GM18505 (cell line): Measurements from ENCODE around the gene PRLR.

Source experiments
- ATAC-seq: cut with Tn5 transposase; IDR thresholded peaks from one replicate; pipeline ENCODE4 v1.9.1; 2021; ENCODE audit not compliant: unreplicated experiment
- POLR2A ChIP-seq: IDR thresholded peaks from 4 replicates; pipeline ENCODE4 v1.6.1; 2011; ENCODE audit warnings: borderline replicate concordance; ENCODE audit not compliant: insufficient read depth, insufficient read length; ENCODE audit errors: extremely low read depth

The PRLR gene

GRCh38 chr5:35223787-35224395 lies 6.4 kb downstream of the PRLR start:
- TF ChIP-seq POLR2A = no peak
- ATAC-seq = no peak

DNA sequence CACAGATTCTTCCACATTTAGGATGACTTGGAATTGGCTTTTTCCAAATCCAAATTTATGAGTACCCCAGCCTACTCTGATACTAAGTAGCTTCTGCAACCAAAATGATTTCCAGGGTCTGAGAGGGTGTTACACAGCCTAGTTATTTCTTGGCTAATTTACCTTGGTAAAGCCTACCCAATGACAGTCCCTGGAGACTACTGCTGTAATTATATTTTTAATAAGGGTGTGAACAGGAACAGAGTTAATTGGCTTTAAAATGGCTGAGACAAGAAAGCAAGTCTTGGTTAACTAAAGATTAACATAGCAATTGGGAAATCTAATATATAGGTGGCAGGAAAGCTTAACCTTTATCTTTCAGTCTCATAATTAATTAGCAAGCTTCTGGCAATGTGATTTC lies 9.3 kb downstream of the PRLR start:
- ATAC-seq = no peak
- no peak for TF ChIP-seq POLR2A

DNA sequence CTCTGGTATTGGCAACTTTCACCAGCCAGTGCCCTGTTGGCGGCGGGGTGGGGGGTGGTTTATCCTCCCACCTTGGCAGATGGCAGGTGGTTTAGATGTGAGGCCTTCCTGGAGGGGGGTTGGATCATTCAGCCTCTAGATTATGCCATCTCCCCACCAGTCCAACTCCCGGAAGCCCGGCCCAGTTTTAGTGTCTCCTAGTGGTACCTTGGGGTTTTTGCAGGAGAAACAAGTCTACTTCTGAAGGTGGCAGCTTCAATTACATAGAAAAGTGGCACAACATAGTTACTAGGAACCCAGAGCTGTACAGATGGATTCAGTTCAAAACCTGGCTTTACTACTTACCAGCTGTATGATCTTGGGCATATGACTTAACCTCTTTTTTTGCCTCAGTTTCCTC lies 11.3 kb downstream of the PRLR start:
- TF ChIP-seq POLR2A = no peak
- ATAC-seq = no peak

DNA sequence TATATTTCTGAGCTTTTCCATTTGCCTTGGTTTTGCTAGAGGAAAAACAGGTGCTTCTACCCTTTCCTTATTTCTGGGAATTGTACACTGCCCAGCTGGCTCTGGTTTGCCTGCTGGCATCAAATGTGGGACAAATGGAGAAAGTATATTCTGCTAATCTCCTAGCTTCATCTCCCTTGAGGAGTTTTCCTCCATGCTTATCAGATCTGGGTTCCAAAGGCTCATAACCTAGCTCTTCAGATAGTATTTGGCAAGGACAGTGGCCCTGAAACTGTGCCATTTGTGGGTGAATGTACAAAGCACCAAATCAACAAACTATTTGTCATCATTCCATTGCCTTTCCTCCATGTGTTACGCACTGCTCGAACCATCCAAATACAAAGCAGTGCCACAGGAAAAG lies 16.2 kb downstream of the PRLR start:
- no peak for ATAC-seq
- no peak for TF ChIP-seq POLR2A

DNA sequence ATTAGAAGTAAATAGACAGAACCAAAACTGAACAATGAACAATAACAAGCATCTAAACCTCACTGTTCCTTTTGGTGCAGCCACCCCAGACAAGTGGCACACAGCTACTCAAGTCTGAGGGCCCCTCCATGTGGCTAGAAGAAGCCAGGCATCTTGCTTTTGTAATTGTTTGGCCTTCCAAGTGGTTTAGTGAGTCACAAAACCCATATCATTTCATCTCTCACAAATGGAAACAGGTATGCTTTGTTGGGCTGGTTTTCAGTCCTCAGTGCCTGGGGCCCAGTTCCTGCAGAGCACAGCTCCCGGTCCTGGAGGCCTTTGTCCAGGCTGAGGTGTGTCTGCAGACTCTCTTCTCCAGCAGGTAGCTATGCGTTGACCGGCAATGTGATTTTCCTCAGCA lies 16.7 kb downstream of the PRLR start:
- no peak for TF ChIP-seq POLR2A
- no peak for ATAC-seq

- TF ChIP-seq POLR2A = no peak
- peak; percentile 85 for ATAC-seq
Measured at GRCh38 chr5:35212122-35212982, 17.9 kb downstream of the PRLR start.

DNA sequence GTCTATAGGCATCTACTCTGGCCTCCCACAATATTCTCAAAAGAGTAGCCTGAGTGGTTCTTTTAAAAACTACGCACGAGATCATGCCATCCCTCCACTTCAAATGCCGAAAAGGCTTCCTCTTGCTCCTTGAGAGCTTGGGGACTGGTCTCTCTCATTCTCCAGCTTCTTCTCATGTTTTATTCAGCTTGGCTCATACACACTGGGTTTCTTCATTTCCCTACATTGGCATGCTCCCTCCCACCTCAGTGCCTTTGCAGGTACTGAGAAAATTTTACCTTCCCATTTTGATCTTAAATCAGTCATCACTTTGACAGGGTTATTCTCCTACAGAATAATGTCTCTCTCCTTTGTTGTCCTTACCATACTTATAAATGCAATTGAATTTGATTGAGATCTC lies 20.4 kb downstream of the PRLR start:
- no peak for ATAC-seq
- TF ChIP-seq POLR2A = no peak

DNA sequence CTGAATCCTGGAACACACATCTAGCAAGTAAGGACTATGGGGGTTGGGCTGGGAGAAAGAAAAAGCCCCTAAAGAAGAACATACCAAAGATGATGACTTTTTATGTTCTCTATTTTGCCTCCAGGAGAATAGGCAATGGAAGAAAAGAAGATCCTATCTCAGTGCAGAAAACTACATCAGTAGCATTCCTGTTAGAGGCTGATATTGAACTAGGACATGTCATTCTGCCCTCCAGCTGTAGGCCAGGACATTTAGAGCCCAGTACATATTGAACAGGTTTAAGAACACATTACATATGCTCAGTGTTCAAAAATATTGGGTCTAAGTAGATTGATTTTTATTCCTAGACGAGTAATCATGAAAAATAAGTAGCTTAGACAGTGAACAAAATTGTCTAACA lies 24.7 kb downstream of the PRLR start:
- no peak for ATAC-seq
- no peak for TF ChIP-seq POLR2A

DNA sequence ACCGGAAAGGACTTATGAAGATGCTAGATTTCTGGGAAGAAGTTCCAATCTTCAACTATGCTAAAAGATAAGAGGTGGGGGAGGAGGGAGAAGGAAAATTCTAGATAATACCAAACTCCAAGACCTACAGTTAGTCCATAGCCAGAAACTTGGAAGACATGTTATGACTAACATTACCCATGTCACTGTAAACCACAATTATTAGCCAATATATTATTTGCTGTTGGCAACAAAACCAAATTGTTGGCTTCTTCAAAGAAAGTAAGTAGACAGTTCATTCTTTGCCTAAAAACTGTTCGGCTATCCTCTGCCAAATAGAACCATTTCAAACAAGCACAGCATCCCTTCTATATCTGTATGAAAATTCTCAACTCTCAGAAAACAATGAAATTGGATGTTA lies 25.1 kb downstream of the PRLR start:
- no peak for TF ChIP-seq POLR2A
- no peak for ATAC-seq

- TF ChIP-seq POLR2A = no peak
- ATAC-seq = no peak
Measured at GRCh38 chr5:35203403-35203802, 26.9 kb downstream of the PRLR start.

GRCh38 chr5:35202319-35203111 lies 27.8 kb downstream of the PRLR start:
- TF ChIP-seq POLR2A = no peak
- ATAC-seq = no peak

DNA sequence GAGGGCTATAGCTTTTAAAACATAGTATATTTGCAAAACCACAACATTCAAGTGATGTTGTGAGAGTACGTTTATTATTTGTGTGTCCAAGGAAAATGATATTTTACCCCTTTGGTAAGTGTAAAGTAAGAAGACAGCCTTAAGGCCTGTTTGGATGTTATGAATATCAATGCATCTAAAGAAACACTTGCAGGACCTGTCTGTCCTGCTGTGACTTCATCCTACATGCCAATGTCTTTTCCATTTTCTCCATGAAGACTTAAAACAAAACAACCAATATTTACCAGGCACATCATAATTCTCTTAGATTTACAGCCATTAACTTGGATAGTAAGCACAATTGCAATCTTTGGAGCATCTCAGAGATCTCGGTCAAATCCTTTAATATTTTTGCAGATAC lies 29.0 kb downstream of the PRLR start:
- no peak for ATAC-seq

GRCh38 chr5:35199886-35200285 lies 30.4 kb downstream of the PRLR start:
- ATAC-seq = no peak
- TF ChIP-seq POLR2A = no peak

More for the DNA sequence above, 29.0 kb downstream of the PRLR start:
- TF ChIP-seq POLR2A = no peak

DNA sequence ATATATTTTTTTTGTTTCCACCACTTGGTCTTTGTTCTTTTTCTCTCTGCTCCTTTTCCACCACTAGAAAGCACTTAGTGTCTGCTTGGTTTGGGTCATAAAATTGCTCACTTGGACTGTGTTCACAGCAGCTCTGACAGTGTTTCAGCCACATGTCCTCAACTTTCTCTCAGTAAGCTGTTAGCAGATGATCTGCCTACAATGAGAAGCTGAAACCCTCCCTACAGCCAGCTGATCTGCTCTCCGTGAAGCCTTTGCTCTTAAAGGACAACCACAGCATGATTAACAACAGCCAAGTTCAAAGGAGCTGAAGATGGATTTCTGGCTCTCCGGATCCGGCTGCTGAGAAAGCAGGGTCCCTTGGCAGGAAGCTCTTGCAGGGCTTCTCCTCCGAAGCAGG lies 31.6 kb downstream of the PRLR start:
- no peak for ATAC-seq
- TF ChIP-seq POLR2A = no peak

DNA sequence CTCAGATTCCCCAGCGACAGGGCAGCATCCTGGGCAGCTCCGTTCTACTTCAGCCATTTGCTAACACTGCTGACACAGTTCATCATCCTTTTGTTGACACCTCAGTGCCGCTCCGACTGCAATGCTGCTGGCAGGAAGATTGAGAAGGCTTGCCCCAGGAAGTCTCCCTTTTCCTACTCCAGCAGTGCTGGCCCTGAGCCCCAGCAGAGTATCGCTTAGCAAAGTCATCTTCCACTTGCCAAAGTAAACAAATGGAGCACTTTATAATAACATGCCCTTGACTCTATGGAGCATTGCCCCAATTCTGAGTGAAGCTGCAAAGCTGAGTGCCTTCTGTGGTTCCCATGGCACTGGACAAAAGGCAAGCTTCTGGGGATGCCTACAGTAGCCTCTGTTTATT lies 32.2 kb downstream of the PRLR start:
- no peak for TF ChIP-seq POLR2A
- no peak for ATAC-seq

GRCh38 chr5:35197351-35197750 lies 32.9 kb downstream of the PRLR start:
- no peak for TF ChIP-seq POLR2A
- no peak for ATAC-seq
